NCI-H510A treated with DMSO at 0.1 percent for 48 hours (cell line): Measurements from ENCODE around the gene CCDC158.
"Not testable (repeated sequence)": the region's sequence is repeated elsewhere in the genome, so short reads cannot be mapped to it uniquely, and the experiment has no call there.

Experiments
- DNase-seq: peaks from one replicate; lab custom pipeline; 2025; lab: John Stamatoyannopoulos, UW

Gene CCDC158

DNA sequence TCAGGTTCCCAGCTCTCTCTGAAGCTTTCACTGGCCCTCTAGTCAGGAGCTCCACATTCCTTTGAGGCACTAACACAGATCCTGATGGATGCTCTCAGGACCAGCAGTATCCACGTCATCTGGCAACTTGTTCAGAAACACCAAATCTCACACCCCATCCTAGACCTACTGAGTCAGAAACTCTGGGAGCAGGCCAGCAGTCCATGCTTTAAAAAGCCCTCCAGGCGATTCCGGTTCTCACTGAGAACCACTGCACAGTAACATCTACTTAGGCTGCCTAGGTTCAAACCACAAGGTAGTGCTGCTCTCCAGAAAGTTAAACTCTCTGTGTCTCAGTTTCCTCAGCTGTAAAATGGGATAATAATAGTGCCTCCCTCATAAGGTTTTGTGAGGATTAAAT, 55.3 kb downstream of the CCDC158 start:
- DNase-seq, result no peak

DNA sequence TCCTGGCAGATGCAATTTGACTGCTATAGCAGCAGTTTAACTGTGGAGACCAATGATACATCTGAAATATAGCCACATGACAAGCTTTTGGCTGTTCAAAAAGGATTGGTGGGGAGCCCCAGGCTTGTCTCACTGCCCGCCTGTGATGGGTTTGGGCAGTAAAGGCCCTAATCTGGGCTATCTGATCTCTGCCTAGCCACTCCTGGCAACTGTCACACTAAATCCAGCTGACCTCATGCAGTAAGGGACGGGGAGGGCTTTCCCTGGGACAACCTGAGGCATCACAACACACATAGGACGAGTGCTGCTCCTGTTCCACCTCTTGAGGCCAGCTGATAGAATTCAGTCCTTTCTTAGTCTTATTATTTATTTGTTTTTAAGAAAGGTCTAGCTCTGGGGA, 56.2 kb downstream of the CCDC158 start:
- DNase-seq, result no peak

DNA sequence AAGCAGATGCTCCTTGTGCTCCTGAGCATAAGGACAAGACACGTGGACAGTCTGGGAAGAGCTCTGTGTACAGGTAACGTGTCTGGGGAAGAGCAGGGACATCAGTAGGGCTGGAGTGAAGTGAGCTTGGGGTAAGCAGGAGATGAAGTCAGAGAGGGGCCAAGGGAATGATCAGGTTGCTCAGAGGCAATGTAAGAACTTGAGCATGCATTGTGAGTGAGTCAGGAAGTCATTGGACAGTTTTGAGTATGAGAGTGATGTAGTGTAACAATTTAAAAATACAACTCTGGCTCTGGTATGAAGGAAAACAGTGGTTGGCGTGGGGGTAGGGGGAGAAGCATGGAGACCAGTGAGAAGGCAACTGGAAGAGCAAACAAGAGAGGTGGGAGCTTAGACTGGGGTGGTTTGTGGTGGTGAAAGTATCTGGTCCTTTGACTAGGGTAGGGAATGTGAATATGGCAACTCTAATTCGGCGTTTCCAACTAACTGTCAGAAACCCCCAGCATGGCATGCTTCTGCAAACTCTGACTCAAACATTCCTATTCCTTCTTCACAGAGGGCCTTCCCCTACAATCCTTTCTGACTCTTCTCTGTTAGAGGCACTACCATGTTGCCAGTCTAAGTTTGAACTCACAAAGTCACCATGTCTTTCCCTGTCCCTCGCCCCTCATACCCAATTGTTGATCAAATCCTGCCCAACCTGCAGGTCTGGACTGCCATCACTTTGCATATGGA, 57.2 kb downstream of the CCDC158 start:
- DNase-seq, result no peak

DNA sequence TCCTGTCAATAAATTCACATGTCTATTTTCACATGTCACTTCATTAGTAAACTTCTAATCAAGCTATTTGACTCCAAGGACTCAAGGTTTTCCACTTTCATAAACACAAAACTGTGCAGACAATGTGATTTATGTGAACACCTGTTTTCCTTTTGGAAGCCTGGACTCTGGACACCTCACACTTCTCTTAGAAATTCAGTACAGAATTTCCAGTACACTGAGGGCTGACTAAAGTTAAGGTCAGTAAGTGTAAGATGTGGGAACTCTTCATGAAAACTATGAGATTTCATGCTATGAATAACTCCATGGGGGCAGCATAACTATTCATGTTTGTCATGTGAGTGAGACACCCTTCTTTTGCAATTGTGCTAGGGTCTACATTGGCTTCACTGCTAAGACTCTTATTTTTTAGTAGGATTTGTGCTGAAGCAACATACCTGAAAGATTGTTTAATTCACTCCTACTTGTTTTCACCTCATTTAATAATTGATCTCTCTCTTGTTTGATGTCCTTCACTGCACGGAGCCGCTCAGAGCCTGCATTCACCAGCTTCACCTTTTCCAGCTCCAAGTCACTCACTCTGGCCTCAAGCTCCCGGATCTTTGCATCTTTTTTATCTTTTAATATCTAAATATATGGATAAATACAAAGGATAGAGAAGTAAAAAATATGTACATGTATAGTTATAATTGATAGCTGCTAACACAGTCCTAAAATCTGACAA, 59.1 kb downstream of the CCDC158 start:
- DNase-seq, result no peak

DNA sequence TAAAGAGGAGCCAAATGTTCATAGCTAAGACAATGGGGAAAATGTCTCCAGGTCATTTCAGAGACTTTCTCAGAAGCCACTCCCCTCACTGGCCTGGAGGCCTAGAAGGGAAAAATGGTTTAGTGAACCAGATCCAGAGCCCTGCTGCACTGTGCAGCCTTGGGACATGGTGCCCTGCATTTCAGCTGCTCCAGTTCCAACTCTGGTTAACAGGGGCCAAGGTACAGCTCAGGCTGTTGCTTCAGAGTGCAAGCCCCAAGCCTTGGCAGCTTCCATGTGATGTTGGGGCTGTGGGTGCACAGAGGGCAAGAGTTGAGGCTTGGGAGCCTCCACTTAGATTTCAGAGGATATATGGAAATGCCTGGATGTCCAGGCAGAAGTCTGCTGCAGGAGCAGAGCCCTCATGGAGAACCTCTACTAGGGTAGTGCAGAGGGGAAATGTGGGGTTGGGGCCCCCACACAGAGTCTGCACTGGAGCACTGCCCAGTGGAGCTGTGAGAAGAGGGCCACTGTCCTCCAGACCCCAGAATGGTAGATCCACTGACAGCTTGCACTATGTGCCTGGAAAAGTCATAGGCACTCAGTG, 61.0 kb downstream of the CCDC158 start:
- not testable (repeated sequence) for DNase-seq

DNA sequence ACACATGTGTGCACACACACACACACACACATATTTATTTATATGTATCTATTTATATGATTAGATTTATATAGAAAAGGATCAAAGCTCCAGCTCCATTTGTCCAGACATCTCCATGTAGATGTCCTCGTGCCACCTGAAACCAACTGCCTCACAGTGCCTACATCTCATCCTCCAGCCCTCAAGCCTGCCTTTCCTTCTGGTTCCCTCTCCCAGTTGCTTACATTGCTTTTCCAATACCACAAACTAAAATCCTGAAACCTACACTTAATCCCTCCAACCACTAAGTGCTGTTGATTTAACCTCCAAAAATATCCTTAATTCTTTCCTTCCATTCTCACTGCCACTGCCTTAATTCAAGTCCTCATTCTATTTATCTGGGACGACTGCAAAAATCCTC, 63.0 kb downstream of the CCDC158 start:
- no peak for DNase-seq

DNA sequence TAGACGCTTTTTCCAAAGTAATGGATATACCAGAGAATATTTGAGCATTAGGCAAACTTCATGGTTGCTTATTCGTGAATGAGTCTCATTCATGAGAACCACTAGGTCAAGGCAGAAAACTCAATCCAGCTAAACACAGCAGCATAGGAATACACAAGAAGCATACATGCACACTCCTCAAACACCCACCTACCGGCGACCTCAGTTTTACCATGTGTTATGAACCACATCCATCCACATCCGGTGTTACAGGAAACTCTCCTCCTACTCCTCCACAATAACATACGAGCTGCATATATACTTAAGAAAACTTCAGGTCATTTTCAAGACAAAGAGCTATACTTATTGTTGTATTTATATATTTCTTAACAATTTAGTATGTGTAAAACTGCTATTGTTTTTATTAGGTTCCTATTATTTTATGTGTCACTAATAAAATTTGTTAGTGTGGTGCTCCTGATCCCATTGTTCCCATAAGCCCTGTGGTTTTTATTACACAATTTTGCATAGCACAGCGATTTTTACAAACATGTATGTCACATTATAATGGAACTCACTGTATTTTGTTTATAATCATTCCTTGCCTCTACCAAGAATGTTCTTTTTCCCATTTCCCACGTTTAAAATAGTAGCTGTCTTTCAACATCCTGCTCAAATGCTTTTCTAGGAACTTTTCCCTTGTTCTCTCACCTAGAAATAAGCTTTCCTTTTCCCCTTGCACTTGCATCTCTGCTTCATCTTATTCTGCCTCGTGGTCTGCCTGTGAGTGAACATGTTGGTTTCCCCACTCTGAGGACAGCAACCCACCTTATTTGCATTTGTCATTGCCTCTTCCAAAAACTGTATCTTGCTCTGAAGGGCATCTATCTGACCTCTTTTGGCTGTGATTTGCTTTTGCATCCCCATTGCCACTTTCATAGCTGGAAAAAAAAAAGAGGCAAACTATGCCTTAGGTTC, 66.1 kb downstream of the CCDC158 start:
- no peak for DNase-seq

DNA sequence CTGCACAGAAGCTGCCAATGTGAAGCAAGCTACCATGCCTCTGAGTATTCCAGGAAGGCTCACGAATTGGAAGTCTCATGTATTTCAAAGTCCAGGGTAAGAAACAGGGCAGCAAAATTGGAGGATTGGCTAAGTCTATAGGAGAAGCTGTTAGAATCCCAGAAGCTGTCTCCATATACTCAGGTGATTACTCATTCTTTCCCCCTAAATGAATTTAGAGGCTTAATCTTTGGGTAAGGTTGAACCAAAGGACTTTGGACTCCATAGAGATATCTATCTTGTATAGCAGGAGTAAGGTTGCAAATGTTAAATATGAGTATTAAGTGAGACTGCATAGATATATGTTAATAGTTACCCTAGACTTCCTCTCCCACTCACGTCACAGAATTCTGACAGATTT, 78.1 kb downstream of the CCDC158 start:
- no peak for DNase-seq

DNA sequence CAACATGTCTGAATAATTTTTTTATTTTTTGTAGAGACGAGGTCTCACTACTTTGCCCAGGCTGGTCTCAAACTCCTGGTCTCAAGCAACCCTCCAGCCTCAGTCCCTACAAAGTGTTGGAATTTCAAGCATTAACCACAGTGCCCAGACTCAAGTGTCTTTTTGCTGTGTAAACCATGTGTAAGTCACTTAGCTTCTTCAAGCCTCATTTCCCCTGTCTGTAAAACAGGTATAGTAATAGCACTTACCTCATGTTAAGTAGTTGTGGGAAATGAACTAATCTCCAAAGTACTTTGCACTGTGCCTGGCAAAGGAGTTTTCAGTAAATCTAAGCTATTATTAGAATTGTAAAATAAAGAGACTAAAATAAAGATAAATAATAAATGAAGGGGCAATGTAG, 78.8 kb downstream of the CCDC158 start:
- peak; percentile 32 for DNase-seq

DNA sequence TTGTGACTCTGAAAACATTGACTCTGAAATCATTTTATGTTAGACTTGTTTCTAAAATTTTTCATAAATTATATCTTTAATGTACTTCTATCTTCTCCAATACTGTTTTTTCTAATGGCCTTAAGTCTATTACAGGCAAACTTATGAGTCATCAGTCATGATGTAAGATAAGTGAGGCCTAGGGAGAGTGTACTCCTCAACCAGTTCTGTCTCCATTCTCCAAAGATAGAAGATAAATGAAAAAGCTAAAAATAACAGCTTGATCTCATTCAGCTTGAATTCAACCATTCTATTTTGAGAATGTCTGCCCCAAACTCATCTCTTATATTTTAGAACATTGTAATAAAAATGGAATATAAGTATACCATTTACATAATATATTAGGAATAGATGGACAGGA, 79.9 kb downstream of the CCDC158 start:
- DNase-seq, result no peak

DNA sequence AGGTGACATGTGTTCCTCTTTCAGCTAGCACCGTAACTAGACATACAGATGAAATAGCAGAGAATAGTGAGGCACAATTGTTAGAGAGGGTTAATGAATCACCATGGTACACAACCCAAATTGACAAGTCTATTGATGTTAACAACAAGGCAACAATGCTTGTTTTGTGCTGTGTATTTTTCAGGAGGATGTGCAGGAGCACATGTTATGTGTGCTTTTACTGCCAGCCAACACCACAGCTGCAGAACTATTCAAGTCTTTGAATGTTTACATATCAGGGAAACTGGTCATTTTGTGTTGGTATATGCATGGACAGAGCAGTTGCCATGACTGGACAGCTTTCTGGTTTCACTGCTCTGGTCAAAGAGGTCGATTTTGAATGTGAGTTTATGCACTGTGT, 81.6 kb downstream of the CCDC158 start:
- DNase-seq, result no peak

DNA sequence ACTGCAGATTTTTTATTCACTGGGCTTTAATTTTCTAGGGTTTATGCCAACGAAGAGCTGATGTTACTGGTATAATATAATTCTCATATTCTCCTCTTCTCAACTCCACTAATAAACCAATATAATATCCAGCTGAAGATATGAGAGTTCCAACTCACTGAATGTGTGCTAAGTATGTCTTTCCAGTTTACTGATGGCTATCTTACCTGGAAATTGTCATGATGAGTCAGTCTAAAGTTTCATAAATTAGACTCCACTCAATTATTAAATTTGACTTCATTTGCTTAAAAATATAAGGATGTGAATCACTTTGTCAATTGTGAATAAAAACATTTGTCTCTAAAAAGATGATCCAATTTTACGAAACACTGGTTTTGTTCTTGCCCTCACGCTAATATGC, 86.1 kb downstream of the CCDC158 start:
- no peak for DNase-seq

DNA sequence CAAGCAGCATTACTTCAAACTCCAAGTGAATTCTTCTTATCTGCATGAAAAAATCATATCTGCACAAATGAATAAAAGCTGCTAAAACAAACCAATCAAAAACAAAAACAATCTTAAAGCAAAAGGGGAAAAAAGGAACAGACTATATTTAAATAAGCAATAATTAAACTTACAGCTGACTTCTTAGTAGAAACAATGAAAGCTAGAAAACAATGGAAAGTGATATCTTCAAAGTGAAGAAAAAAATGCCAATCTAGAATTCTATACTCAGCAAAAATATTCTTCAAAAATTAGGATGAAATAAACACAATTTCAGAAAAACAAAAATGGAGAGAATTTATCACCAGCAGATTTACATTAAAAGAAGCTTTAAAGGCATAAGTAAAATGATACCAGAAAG, 94.4 kb downstream of the CCDC158 start:
- DNase-seq, result no peak

DNA sequence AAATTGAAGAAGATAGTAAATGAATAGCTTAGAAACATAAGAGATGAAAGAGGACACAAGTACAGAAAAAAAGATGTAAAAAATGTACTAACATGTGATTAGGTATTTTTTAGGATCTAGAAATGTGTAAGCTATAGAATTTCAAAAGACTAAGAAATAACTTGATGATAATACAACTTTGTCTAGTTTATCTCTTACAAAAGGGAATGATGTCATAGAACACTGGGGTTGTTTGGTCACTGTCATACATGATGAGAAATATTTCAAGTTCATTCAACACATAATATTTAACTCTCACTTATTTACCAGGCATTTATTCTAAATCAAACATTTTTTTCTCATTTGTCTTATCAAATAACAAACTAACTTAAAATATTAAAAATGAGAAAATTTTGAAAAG, 95.9 kb downstream of the CCDC158 start:
- no peak for DNase-seq

DNA sequence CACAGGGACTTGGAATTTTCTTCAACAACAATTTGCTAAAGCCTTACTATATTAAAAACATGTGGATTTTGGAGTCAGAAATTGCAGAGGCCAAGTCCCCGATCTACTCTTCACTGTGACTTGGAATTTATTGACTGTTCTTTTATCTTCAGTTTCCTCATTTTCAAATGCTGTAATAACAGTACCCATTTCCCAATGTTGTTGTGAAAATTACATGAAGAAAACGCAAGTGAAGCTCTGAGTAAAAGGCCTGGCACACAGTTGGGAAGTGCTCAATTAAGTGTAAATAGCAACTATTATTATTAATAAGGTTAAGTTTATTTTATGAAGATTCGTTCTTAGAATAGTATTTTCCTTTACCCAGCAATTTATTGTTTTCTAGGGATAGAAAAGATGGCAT, 98.7 kb downstream of the CCDC158 start:
- DNase-seq, result no peak

DNA sequence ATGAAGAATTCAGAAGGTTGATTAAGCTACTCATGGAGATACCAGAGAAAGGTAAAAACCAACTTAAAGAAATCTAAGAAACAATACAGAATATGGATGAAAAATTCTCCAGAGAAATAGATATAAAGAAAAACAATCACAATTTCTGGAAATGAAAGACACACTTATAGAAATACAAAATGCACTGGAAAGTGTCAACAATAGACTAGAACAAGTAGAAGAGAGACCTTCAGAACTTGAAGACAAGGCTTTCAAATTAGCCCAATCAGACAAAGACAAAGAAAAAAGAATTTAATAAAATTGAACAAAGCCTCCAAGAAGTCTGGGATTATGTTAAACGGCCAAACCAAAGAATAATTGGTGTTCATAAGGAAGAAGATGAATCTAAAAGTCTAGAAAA, 104.8 kb downstream of the CCDC158 start:
- DNase-seq, result no peak

DNA sequence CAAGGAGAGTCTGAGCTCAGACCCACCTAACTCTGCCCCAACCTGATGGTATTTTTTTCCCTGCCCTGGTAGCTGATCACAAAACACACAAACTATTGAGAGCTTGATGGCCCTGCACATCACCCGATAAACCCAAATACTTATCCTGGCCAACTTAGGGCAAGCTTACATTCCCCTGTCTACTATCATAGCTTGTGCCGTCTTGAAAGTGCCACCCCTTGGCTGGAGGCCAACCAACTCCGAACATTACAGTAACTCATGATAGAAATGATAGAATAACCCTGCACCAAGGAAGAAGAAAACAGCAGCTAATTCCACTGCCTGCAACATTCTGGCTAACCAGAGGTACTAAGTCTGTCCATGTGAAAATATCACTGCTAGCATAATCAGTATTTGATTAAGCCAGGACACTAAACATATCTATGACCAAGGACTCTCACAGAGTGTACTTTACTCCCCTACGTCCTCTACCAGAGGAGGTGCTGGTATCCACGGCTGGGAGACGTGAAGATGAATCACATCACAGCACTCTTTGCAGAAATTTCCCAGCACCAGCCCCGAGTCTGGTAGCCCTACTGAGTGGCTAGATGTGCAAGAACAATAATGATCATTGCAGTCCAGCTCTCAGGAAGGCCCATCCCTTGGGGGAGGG, 105.5 kb downstream of the CCDC158 start:
- no peak for DNase-seq

DNA sequence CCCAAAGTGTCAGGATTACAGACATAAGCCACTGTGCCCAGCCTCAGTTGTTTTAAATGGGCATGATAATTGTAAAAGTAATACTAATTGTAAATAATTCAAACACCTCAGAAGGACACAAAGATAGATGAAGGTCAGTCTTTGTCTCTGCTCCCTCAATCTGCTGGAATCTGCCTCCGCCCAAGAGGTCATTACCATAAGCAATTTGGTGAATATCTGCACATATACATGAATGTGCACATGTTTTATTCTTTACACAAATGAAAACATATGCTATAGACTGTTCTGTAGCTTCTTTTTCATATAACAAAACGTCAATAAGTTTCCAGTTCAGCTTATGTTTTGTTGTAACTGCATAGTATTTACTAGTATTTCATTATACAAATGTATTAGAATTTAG, 107.4 kb downstream of the CCDC158 start:
- no peak for DNase-seq

DNA sequence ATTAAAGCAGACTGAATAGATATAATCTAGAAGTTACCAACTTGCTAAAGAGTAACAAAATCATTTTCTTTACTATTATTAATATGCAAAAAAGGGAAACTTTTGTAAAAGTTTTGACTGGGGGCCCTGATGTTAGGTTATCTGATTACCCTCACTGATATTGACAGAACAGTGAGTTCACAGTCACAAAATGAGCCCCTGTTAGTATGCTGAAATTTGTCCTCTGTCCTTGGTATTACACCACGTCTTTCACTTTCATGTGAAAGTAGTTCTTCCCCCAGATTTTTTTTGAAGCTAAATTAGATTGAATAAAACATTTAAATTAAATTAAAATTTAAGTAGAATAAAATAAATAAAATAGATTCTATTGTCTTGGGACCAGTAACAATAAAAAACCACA, 108.5 kb downstream of the CCDC158 start:
- no peak for DNase-seq

DNA sequence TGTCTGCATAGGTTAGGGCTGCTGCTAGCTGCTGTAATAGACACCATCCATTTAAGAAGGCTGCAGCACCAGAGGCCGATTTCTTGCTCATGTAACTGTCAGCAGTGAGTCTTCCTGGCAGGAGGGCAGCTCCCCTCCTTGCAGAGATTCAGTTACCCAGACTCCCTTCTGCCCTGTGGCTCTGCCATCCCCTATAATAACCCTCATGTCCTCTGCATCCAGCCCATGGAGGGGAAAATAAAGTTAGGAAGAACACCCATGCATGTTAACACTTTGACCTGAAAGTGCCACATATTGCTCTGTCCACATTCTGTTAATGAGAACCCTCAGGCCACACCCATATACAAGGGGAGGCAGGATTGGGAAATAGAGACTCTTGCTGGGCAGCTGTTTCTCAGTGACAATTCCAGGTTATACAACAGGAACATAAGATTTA, 109.0 kb downstream of the CCDC158 start:
- DNase-seq, result no peak

DNA sequence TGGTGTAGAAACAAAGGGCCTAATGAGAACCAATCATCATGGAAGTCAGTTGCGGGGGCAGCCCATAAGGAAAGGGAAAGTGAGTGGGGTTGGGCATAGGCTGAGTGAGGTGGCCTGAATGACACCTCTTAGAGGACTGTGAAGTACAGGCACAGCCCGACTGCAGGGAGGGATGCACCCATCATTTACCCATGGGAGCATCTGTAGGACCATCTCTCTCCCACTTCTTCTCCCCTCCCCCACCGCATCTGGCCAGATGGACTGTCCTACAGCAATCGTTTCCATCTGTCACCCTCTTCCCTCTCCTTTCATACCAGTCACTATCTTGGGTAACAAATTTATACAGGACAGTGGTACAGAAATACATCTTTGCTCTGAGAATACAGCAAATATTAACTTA, 110.3 kb downstream of the CCDC158 start:
- DNase-seq, result no peak
